NCI-H345 treated with DMSO at 0.1 percent for 48 hours (cell line): Measurements from ENCODE around the gene LAMB4.
"Not testable (repeated sequence)": the region's sequence is repeated elsewhere in the genome, so short reads cannot be mapped to it uniquely, and the experiment has no call there.

Source experiments
- DNase-seq: peaks from one replicate; lab custom pipeline; 2025; ENCODE audit not compliant: unreplicated experiment; lab: John Stamatoyannopoulos, UW

LAMB4 gene

DNA sequence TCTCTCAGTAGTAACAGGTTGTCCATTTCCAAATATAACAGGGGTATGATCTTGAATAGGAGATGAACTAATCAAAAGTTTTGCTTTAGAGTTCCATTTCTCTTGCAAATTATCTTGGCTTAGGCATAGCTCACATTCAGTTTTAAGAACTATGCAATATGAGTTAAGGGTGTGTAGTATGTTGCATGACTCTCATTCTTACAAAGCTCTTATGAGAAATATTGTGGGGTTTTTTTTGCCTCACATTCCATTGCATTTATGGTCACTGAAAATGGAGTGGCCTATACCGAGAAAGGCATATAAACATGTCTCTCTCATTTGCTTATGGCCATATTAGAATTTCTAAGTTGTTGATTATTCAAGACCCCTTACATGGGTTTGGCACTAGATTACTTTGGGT, 78.7 kb downstream of the LAMB4 start:
- DNase-seq = no peak

DNA sequence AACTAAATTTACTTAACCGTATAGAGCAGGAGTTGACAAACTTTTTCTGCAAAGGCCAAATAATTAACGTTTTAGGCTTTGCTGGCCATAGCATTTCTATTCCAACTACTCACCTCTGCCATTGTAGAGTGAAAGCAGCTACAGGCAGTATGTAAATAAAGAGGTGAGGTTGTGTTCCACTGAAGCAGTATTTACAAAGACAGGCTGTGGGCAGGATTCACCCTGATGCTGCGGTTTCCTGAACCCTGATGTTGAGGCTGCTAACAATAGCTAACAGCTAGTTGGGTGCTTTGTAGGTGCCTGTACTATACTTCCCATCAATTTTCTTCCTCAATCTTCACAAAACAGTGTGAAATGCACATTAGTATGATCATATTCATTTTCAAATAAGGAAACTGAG, 80.2 kb downstream of the LAMB4 start:
- DNase-seq = no peak

DNA sequence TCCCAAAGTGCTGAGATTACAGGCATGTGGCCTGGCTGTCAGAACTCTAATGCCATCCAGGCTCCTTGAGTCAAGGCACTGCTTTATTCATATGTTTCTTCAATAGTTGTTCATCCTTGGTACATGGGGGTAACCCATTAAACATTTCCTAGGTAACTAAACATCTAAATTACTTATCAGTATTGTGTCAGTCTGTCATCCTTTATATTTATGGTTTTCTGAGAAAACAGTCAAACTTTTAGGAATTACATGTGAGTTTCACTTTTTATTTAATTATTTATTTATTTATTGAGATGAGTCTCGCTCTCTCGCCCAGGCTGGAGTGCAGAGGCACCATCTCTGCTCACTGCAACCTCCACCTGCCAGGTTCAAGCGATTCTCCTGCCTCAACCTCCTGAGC, 81.7 kb downstream of the LAMB4 start:
- DNase-seq = no peak

DNA sequence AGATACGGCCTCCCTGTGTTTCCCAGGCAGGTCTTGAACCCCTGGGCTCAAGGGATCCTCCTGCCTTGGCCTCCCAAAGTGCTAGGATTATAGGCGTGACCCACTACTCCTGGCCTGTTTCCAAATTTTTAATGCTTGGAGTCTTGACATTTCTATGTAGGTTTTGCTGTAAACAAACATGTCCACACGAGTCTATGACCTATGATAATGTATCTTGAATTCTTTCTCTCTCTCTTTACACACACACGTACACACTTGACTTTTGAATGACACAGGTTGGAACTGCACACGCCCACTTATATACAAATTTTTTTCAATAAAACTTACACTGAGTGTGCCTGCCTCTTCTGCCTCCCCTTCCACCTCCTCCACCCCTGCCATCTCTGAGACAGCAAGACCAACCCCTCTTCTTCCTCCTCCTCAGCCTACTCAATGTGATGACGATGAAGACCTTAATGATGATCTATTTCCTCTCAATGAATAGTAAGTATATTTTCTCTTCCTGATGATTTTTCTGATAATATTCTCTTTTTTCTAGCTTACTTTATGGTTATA, 83.1 kb downstream of the LAMB4 start:
- no peak for DNase-seq

DNA sequence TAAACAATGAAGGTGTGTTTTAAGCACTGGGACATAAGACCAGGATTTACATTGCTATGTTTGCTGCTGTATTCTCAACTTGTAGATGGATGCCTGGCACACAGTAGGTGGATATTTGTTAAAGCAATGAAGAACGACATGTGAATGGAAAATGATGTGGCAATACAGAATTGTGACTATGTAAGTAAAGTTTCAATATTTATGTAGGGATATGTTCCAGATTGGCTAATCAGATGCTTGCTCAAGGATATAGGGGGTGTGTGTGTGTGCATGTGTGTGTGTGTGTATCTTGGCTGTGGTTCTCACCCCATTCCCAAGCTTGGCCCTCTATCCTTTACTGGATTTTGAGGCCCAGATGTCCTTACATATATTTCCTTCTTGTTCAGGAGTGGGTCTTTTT, 84.5 kb downstream of the LAMB4 start:
- DNase-seq = no peak

DNA sequence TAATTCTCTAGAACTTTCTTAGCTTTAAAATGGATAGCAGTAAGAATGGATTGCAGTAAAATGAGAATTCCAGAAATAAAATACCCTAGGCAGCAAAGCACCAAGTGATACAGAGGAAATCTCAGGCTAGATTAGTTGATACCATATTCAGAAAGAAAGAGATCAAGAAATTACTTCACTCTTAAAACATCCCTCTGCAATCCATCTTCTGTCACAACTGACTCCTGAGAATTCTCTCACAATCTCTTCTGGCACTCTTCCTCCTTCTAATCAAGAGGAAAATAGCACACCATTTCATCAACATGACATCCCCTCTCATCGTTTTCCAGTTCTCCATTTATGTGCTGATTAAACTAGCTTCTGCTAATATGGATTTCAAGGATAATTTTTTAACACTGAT, 85.0 kb downstream of the LAMB4 start:
- no peak for DNase-seq

DNA sequence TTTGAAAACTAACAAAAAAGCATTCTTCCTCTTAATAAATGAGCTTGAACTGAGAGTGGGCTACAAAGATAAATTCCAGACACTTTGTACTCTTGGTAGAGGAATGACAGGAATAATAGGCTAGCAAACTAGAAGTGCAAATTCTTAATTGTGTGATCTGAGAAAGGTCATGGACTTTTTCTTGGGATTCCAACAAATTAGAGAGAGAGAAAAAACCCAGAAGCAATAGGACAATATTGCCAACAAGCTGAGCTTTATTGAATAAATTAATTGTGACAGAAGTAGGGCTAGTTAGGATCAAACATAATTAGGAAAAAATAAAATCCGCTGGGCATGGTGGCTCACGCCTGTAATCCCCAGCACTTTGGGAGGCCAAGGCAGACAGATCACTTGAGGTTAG, 85.8 kb downstream of the LAMB4 start:
- no peak for DNase-seq

DNA sequence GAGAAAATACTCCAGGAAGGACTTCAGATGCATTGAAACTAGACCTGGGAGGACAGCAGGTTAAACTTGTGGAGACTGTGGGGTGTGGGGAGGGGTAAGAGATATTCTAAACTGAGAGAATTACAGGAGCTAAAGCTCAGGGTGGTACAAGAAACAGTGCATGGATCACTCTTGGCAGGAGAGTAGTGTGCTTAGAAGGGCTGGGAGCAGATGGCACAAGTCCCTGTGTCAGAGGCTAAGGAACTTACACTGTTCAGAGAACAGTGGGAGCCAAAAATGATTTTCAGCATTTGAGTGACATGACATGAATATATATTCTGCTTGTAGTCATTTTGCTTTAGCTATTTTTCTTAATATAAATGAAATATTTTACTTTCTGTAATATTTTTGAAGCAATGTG, 91.2 kb downstream of the LAMB4 start:
- DNase-seq = no peak

DNA sequence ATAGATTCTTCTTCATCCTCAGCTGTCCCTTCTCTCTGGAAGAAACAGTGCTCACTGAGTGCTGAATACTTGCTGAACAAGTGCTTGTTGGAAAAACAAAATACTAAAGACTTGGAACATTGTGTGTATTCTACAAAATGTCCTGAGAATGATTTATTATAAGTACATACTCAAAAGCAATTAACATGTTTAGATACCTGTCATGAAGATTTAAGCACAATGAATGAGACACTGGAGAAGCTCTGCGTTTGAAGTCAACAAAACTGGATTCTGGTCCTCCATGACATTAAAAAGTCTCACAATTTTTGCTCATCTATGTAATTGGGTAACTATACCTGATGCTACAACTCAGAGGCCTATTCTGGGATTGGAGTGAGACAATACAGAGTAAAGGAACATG, 92.4 kb downstream of the LAMB4 start:
- DNase-seq = no peak

DNA sequence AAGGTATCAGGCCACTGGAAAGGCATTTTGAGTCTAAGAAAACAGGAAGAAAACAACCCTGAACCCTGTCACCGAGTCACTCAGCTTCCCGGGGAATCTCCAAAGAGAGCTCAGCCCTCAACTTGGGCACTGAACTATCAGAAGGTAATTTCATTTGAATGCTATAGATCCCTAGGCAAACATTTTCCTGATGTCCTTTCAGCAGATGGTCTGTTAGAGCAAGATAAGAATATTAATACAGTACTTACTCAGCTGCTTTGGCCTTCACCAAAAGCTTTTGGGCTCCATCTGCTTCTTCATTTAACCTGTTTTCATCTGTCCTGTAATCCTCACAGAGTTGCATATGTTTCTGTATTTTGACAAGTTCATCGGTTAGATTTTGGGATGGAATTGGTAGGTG, 93.0 kb downstream of the LAMB4 start:
- DNase-seq = no peak

DNA sequence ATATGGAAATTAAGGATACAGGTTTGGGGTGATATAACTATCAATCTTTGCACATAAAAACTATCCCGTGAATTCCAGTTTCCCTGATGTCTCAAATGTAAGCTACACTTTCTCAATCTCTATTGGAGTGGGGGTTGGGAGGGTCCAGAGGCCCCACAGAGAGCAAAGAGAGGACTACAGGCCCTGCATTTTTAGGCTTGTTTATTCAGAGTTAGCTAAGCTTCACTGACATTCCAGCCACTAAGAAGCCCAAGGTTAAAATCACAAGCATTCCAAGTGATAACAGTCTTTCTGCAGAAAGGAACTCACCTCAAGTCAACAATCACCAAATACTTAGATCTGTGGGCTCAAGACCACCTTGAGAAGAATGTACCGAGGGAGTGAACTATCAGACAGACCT, 95.6 kb downstream of the LAMB4 start:
- no peak for DNase-seq

DNA sequence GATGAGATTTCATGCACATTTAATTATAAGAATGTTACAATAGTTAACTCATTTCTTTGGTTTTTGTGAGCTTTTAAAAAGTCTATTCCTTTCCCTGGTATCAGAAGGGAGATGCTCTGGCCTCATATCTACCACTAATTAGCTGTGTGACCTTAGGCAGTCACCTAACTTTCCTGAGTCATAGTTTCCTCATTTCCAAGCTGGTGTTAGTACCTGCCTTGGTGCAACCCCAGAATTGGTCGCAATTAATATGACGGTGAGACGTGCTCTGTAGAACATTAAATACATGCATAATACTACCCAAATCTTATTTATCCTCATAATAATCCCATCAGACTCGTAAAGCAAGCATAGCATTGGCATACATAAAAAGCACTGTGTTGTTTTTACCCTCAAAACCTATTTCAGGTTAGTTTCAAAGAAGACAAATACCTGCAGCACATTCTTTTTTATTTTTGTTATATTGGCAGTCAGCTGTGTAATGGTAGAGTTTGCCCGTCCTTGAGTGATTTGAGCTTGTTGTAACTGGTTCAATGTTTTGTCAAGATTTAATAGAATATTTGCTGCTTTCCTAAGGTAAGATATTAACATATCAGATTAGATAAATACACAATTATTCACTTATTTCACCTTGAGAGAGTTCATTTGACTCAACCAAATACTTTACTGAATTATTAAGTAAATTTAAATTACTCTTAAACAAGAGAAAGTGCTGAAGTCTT, 96.2 kb downstream of the LAMB4 start:
- no peak for DNase-seq

DNA sequence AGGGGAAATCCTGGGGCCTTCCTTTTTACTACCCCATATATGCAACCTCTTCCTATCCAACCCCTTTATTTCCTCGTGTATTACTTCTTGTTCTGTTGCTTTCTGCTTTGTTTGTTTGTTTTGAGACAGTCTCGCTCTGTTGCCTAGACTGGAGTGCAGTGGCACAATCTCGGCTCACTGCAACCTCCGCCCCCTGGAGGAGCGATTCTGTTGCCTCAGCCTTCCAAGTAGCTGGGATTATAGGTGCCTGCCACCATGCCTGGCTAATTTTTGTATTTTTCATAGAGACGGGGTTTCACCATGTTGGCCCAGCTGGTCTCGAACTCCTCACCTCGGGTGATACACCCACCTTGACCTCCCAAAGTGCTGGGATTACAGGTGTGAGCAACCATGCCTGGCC, 96.9 kb downstream of the LAMB4 start:
- not testable (repeated sequence) for DNase-seq

DNA sequence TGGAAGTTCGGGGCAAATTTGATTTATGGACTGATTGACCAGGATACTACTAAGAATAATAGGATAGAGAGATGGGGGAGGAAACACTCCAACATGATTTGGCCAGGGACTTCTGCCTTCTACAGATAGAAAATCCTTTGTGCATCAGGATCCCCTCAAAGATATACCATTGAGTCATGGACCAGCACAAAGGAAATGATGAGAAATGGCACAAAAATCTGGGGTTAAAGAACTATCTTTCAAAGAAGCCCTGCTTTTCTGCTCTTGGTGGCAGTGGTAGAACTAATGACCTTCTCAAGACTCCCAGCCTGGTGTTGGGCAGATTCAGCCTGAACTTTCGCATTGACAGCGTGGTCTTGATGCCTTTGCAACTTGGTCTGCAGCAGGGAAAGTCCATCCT, 99.6 kb downstream of the LAMB4 start:
- no peak for DNase-seq

DNA sequence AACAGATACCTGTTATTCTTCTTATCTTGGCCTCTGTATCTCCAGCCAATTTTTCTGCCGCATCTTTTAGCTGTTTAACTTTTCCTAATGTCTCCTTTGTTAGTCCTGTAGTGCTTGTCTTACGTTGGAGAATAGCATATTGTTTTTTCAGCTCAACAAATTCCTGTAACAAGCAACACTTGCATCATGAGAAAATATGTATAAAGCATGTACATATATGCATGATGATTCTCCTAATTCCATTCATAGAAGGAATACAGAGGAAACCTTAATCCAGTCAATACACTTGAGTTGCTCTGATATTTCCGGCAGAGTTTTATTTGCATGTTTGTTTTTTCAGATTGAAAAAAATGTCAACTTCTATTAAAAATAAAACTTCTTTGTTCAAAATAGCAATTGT, 101.1 kb downstream of the LAMB4 start:
- DNase-seq = no peak

DNA sequence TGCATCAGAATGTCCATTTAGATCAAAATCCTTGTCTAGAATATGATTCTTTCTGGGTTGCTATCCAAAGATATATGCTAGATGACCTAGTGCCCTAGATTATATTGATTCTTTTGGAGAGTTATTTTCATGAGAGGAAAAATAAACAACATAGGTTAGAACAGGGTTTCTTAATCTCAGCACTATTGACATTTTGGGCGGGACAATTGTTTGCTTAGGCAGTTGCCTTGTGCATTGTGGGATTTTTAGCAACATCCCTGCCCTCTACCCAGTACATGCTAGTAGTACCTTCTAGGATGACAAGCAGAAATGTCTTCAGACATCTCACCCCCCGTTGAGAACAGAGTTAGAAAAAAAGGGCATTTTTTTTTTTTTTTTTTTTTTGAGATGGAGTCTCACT, 102.0 kb downstream of the LAMB4 start:
- DNase-seq = no peak

DNA sequence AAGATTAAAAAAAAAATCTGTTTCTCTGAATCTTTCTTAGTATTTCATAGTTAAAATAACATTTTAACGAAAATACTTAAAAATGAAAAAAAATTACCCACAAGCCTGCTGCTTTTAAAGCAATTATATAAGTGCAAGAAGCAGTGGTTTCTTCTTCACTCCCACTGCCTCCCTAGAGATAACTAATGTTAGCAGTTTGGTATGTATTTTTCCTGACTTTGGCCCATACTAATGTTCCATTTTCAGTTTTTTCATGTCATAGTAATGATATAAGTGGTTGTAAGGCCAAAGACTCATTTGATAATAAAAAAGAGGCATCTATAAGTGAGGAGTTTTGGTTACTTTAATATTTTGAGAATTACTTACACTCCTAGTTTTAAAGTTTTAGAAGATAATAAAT, 102.9 kb downstream of the LAMB4 start:
- no peak for DNase-seq

DNA sequence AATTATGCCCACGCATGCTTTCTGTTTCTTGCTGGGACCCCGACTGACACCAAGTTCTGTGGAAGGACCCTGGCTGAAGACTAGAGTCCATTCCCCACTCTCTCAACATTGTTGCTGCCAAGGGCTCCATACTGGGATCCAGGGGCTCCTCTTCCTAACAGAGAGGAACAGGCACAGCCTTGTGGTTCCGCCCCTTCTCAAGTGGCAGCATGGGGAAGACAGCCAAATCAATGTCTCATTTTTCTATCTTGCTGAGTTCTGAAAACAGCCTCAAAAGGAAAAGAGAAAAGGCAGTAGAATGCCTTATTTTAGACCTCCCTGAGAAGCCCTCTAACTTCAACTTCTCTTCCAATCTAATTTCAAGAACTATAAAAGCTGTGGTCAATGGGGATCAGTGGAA, 103.5 kb downstream of the LAMB4 start:
- DNase-seq = no peak

DNA sequence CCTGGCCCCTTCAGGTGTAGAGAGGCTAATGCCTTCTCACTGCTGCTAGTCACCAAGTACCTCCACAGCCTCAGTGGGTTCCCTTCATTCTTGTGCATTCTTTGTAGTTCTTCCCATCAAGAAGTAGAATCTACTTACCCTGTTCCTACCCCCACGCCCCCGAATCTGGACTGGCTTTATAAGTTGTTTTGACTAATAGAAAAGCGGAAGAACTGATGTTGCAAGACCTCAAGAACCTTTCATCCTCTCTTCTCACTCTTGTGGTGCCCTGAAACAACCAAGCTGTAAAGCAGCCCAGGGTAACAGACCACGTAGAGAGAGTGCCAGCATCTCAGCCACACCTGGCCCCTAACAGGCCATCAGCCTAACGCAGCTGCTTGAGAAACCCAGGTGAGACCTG, 104.0 kb downstream of the LAMB4 start:
- no peak for DNase-seq

DNA sequence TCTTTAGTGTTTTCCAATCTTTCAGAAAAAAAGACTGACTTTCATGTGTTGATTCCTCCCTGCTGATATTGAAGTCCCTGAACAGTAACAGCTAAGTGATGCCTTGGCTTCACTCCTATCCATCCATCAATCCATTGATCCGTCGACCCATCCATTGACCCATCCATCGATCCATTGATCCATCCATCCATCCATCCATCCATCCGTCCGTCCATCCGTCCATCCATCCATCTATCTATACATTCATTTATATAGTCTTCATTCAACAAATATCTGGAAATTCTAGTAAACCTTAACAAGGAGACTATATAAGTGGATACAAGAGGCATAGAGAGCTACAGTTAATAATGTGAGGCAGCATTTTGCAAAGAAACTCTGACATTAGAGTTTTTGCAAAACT, 105.6 kb downstream of the LAMB4 start:
- DNase-seq = no peak

DNA sequence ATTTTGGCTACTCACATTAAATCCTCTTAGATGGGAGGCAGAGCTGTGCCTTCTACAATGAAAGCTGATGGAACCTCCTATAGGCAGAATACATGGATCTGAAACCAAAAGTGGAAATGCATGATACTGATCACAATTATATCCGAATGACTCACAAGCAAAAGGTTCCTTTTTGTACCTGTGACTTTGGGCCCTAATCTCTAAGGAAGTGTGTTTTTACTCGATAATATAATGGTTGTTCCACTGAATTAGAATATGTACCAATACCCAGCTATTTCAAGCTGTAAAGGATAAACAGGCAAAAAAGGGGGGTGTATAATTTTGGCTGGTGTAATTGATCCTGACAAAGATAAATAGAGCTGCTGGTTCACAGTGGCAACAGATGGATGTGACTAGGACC, 109.6 kb downstream of the LAMB4 start:
- DNase-seq = no peak

DNA sequence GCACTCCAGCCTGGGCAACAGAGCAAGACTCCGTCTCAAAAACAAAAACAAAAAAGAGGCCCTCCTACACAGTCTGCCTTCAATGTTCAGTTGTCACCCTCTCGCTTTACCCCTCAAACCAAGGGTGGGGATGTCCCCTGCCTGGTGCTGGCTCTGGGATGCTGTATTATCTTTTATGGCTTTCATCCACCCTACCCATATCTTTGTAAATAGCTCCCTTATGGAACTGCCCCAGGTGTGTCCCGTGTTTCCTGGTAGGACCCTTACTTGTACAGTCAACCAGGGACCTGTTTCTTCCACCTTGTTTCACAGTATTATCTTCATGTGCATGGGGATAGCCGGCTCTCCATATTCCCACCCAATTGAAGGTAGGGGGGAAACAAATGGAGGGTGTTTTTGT, 111.5 kb downstream of the LAMB4 start:
- DNase-seq = no peak

DNA sequence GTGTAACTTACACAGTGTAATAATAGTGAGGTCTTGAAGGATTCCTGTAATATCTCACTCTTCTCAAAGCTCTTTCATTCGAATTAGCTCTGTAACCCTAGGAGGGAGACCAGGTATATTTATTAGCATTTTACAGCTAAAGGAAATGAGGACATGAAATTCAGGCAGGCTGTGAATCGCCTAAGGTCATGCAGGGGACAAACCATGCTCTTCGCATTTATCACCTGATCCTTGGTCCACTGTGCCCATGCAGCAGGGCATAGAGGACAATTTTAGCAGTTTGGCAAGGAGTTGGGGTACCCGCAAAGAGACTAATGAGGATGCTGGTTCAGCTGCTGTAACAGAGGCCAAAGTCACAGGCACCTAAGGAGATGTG, 112.4 kb downstream of the LAMB4 start:
- no peak for DNase-seq
